K562 (cell line): ENCODE measurements around the gene BCORL1.

Source experiments
- BDP1 ChIP-seq: IDR thresholded peaks from 3 replicates; pipeline ENCODE4 v1.6.1; 2011; ENCODE audit not compliant: insufficient read length, insufficient read depth
- CBFB ChIP-seq: sonication (generic); formaldehyde crosslinking; IDR thresholded peaks from 2 replicates; pipeline ENCODE4 v1.4.0; 2020; ENCODE audit warnings: mild to moderate bottlenecking, missing genetic modification reagents
- HOXB6 ChIP-seq: fragments of 250-450 bp; sonication (Bioruptor Pico); IDR thresholded peaks from 2 replicates; pipeline ENCODE4 v1.5.1; 2022; ENCODE audit warnings: mild to moderate bottlenecking, borderline replicate concordance
- LEF1 ChIP-seq: fragments of 450-650 bp; IDR thresholded peaks from 2 replicates; pipeline ENCODE4 v1.6.1; 2016; ENCODE audit warnings: mild to moderate bottlenecking
- TCF7 ChIP-seq: sonication (generic); IDR thresholded peaks from 2 replicates; pipeline ENCODE4 v1.6.1; 2016; ENCODE audit warnings: antibody characterized with exemption, borderline replicate concordance
- UBTF ChIP-seq, 2 experiments: IDR thresholded peaks; 2 replicates each; pipeline ENCODE4 v1.6.1; 2012; ENCODE audit warnings: improper control_type of control experiment in 2 of 2, low read depth in 2 of 2, low read length in 2 of 2, borderline replicate concordance in 1 of 2
- TF ChIP-seq, protein P1 (sequence below): sonication (generic); formaldehyde crosslinking; IDR thresholded peaks from 2 replicates; pipeline ENCODE4 v1.8.0; 2022; ENCODE audit warnings: mild to moderate bottlenecking, missing genetic modification reagents

- TF ChIP-seq LEF1 (no peak), HOXB6 (CRISPR knock-in tag) (no peak), BDP1 (no peak), TCF7 (no peak), UBTF (IDR thresholded peaks at IDR 0.05; ENCODE audit: borderline replicate concordance in 1 of 2, low read depth in 2 of 2, low read length in 2 of 2) (no peak), CBFB (no peak)
- TF ChIP-seq, protein P1, sequence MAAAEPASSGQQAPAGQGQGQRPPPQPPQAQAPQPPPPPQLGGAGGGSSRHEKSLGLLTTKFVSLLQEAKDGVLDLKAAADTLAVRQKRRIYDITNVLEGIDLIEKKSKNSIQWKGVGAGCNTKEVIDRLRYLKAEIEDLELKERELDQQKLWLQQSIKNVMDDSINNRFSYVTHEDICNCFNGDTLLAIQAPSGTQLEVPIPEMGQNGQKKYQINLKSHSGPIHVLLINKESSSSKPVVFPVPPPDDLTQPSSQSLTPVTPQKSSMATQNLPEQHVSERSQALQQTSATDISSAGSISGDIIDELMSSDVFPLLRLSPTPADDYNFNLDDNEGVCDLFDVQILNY (CRISPR knock-in tag): no peak
Observed at GRCh38 chrX:129934952-129935351, 47.5 kb upstream of the BCORL1 start.
